NB4 (cell line): ENCODE data around the gene RFXAP.

ENCODE experiments used
- MYC ChIP-seq: IDR thresholded peaks from 2 replicates; pipeline ENCODE4 v1.6.1; 2011; ENCODE audit warnings: low read depth, low read length
- TF ChIP-seq, protein P1 (sequence below): IDR thresholded peaks from one replicate; pipeline ENCODE4 v1.5.1; 2012; ENCODE audit warnings: low read depth, low read length

DNA sequence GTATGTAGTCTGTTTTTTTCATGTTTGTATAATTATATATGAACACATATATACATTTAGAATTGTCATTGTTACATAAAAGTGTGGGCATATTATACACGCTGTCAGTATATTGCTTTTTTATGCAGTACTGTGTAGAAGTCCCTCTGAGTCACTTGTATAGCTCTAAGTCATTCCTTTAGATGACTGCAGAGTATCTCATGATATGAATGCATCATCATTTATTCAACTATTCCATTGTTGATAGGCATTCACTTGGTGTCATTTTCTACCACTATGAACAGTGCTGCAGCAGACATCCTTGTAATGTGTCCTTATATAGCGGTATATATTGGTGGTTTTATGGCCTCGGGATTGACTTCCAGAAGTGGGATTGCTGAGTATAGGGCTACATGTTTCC lies 15.3 kb downstream of the RFXAP start:
- TF ChIP-seq, protein P1, sequence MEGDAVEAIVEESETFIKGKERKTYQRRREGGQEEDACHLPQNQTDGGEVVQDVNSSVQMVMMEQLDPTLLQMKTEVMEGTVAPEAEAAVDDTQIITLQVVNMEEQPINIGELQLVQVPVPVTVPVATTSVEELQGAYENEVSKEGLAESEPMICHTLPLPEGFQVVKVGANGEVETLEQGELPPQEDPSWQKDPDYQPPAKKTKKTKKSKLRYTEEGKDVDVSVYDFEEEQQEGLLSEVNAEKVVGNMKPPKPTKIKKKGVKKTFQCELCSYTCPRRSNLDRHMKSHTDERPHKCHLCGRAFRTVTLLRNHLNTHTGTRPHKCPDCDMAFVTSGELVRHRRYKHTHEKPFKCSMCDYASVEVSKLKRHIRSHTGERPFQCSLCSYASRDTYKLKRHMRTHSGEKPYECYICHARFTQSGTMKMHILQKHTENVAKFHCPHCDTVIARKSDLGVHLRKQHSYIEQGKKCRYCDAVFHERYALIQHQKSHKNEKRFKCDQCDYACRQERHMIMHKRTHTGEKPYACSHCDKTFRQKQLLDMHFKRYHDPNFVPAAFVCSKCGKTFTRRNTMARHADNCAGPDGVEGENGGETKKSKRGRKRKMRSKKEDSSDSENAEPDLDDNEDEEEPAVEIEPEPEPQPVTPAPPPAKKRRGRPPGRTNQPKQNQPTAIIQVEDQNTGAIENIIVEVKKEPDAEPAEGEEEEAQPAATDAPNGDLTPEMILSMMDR, result no peak
- TF ChIP-seq MYC, result no peak
